Colon (tissue), 2 donors: ENCODE data around the gene NAA20.

Experiments
- FAIRE-seq: peaks from 2 replicates; lab custom pipeline; 2012; peaks lifted over from hg19 to GRCh38; lab: Jason Lieb, UNC
- donor health status: control.
- donor health status: control.

Gene NAA20

GRCh38 chr20:20020908-20021307 is 3.7 kb downstream of the NAA20 start:
- no peak for FAIRE-seq

- no peak for FAIRE-seq
These were observed 4.7 kb downstream of the NAA20 start for GRCh38 chr20:20021835-20022234.

GRCh38 chr20:20022498-20022897 is 5.3 kb downstream of the NAA20 start:
- no peak for FAIRE-seq

- no peak for FAIRE-seq
These were observed 6.2 kb downstream of the NAA20 start for GRCh38 chr20:20023395-20023794.

- FAIRE-seq, result no peak
These were observed 7.8 kb downstream of the NAA20 start for GRCh38 chr20:20024942-20025341.

GRCh38 chr20:20027284-20027683 is 10.1 kb downstream of the NAA20 start:
- FAIRE-seq, result no peak

GRCh38 chr20:20031790-20032189 is 14.6 kb downstream of the NAA20 start:
- no peak for FAIRE-seq

- FAIRE-seq, result no peak
These were observed 17.3 kb downstream of the NAA20 start for GRCh38 chr20:20034486-20034885.

GRCh38 chr20:20036756-20037155 is 19.6 kb downstream of the NAA20 start:
- no peak for FAIRE-seq

- FAIRE-seq, result no peak
These were observed 20.8 kb downstream of the NAA20 start for GRCh38 chr20:20037960-20038359.

- FAIRE-seq, result no peak
These were observed 21.4 kb downstream of the NAA20 start for GRCh38 chr20:20038586-20038985.

- no peak for FAIRE-seq
These were observed 22.7 kb downstream of the NAA20 start for GRCh38 chr20:20039752-20040387.

- no peak for FAIRE-seq
These were observed 34.6 kb downstream of the NAA20 start for GRCh38 chr20:20051767-20052073.

- FAIRE-seq, result peak; percentile 47
These were observed 35.2 kb downstream of the NAA20 start, which contains the start of the genes CFAP61 and CRNKL1 for GRCh38 chr20:20052074-20052970. TSS of gene CFAP61 (plus strand) at chr20:20052532. CDS start at chr20:20056654, 4,122 bp downstream. TSS of gene CRNKL1 (minus strand) at chr20:20052466. CDS start at chr20:20052342, 124 bp downstream.

GRCh38 chr20:20060234-20060998 is 43.3 kb downstream of the NAA20 start:
- no peak for FAIRE-seq

- no peak for FAIRE-seq
These were observed 47.0 kb downstream of the NAA20 start for GRCh38 chr20:20063941-20064702.

- no peak for FAIRE-seq
These were observed 48.2 kb downstream of the NAA20 start for GRCh38 chr20:20065361-20065760.

GRCh38 chr20:20070871-20071726 is 53.9 kb downstream of the NAA20 start:
- FAIRE-seq, result no peak

GRCh38 chr20:20073801-20074371 is 56.7 kb downstream of the NAA20 start:
- no peak for FAIRE-seq

- no peak for FAIRE-seq
These were observed 57.9 kb downstream of the NAA20 start for GRCh38 chr20:20075032-20075431.
